GM23248 (cell line): ENCODE data around the gene EML3.

ENCODE experiments used
- EZH2 ChIP-seq: fragments of 200-600 bp; sonication (generic); IDR thresholded peaks from 2 replicates; pipeline ENCODE4 v1.6.1; 2018; ENCODE audit warnings: antibody characterized with exemption, mild to moderate bottlenecking; ENCODE audit not compliant: insufficient read depth, poor library complexity, severe bottlenecking
- EZH2phosphoT487 ChIP-seq: fragments of 200-600 bp; sonication (generic); IDR thresholded peaks from 2 replicates; pipeline ENCODE4 v1.6.1; 2018; ENCODE audit warnings: antibody characterized with exemption, moderate library complexity, mild to moderate bottlenecking, low read depth; ENCODE audit not compliant: insufficient read depth

DNA sequence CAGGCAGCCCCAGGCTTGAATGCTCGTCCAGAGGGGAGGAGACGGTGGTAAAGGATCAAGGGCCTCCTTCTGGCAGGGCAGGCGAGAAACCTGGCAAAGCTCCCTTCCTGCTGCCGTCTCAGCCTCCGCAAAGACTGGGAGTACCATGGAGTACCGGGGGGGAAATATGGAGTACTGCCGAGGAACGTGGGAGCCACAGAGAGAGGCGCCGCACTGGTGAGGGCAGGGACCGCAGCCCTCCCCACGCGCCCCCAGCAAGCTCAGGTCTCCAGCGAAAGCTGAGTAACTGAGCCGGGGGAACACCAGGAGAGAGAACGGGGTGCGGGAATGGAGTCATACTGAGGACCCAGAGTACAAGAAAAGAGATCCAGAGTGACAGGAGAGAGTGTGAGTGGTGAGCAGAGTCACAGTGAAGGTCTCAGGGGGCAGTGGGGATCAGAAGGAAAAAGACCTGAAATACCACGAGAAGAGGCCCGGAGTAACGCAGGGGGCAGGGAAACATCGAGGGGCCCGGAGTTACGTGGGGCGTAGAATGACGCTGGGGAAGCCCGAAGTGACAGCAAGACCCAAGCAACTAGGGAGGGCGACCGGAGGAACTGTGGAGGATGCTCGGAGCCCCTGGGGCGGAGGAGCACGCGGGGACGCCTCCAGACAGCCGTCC, 740 bp downstream of the EML3 start:
- TF ChIP-seq EZH2 (no peak), EZH2phosphoT487 (no peak)
